Mesendoderm (in vitro differentiated cells): ENCODE measurements around the gene SRMS.

Source experiments
- DNase-seq: peaks from one replicate; pipeline ENCODE4 v3.0.0; 2013
- H2AK5ac ChIP-seq: 2 replicates; pipeline ENCODE4 v1.6.1; 2013; ENCODE audit warnings: low read length, inconsistent platforms
- H2BK120ac ChIP-seq: 2 replicates; pipeline ENCODE4 v1.6.1; 2013; ENCODE audit warnings: low read depth, mild to moderate bottlenecking, low read length, moderate library complexity, mixed read lengths
- H2BK15ac ChIP-seq: replicated peaks from 2 replicates; pipeline ENCODE4 v1.6.1; 2013; ENCODE audit warnings: low read depth, mild to moderate bottlenecking, moderate library complexity
- H2BK5ac ChIP-seq: 2 replicates; pipeline ENCODE4 v1.6.1; 2013; ENCODE audit warnings: low read length, inconsistent platforms
- H3K18ac ChIP-seq: 2 replicates; pipeline ENCODE4 v1.6.1; 2013; ENCODE audit warnings: mild to moderate bottlenecking, low read length, mixed read lengths
- H3K23ac ChIP-seq: one replicate; pipeline ENCODE4 v1.6.1; 2013; ENCODE audit warnings: low read length
- H3K27ac ChIP-seq: 2 replicates; pipeline ENCODE4 v1.5.1; 2013; ENCODE audit warnings: low read depth, mild to moderate bottlenecking, inconsistent platforms, low read length, moderate library complexity
- H3K27me3 ChIP-seq: 2 replicates; pipeline ENCODE4 v1.6.1; 2013; ENCODE audit warnings: low read length, control low read depth, mild to moderate bottlenecking, inconsistent platforms; ENCODE audit not compliant: insufficient read depth, poor library complexity
- H3K36me3 ChIP-seq: 2 replicates; pipeline ENCODE4 v1.6.1; 2013; ENCODE audit warnings: low read length, inconsistent platforms; ENCODE audit not compliant: control insufficient read depth, insufficient read depth
- H3K4ac ChIP-seq: one replicate; pipeline ENCODE4 v1.6.1; 2013; ENCODE audit warnings: low read depth, mild to moderate bottlenecking, low read length, moderate library complexity
- H3K4me1 ChIP-seq: 2 replicates; pipeline ENCODE4 v1.6.1; 2013; ENCODE audit warnings: low read depth, low read length, inconsistent platforms; ENCODE audit not compliant: control insufficient read depth
- H3K4me2 ChIP-seq: 2 replicates; pipeline ENCODE4 v1.6.1; 2013; ENCODE audit warnings: low read length
- H3K4me3 ChIP-seq: 2 replicates; pipeline ENCODE4 v1.5.1; 2013; ENCODE audit warnings: mild to moderate bottlenecking, low read length
- H3K56ac ChIP-seq: one replicate; pipeline ENCODE4 v1.6.1; 2013; ENCODE audit warnings: low read length
- H3K79me1 ChIP-seq: 2 replicates; pipeline ENCODE4 v1.6.1; 2013; ENCODE audit warnings: low read length, inconsistent platforms
- H3K79me2 ChIP-seq: 2 replicates; pipeline ENCODE4 v1.6.1; 2013; ENCODE audit warnings: mild to moderate bottlenecking, low read length; ENCODE audit not compliant: control insufficient read depth, insufficient read depth
- H3K9ac ChIP-seq: 2 replicates; pipeline ENCODE4 v1.6.1; 2013; ENCODE audit warnings: low read length, inconsistent platforms
- H4K5ac ChIP-seq: one replicate; pipeline ENCODE4 v1.6.1; 2013; ENCODE audit warnings: low read length
- H4K8ac ChIP-seq: one replicate; pipeline ENCODE4 v1.6.1; 2013; ENCODE audit warnings: low read depth, mild to moderate bottlenecking, control low read depth, low read length, moderate library complexity
- WGBS: extraction: QIAGEN DNeasy Blood & Tissue Kit; methylation state at CpG from one replicate; pipeline ENCODE4 v1.1.7; 2013; ENCODE audit warnings: low lambda C conversion rate, missing lambda C conversion rate; ENCODE audit not compliant: insufficient coverage; ENCODE audit errors: extremely low coverage; 5-methylcytosine and 5-hydroxymethylcytosine counted together

SRMS gene

DNA sequence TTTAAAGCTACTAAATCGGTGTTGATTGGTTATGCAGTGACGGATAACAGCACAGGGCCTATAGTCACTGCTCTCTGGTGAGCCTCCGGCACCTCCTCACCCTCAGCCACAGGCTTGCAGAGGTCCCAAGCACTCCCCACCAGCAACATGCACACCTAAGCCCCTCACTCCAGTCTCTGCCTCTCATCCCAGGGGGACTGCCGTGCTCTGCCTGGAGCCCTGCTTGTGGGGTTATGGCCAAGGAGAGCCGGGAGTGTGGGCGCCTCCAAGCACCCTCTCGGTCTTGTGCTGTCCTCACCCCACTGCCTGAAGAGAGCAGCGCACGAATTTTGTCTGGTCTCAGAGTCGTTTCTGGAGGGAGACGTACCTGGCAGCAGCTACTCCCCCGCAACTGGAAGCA, 41.8 kb downstream of the SRMS start:
- Histone ChIP-seq H2BK120ac (no peak overlapping the region), H3K79me1 (no peaks in the 10 kb centered on the region), H3K79me2 (no peaks in the 10 kb centered on the region), H4K8ac (no peak overlapping the region), H3K4me1 (no peaks in the 10 kb centered on the region), H3K56ac (no peak overlapping the region), H2AK5ac (no peak overlapping the region), H3K4me3 (no peak overlapping the region), H3K27me3 (no peaks in the 10 kb centered on the region), H3K36me3 (no peaks in the 10 kb centered on the region), H3K4ac (no peak overlapping the region), H2BK5ac (no peak overlapping the region), H3K9ac (no peak overlapping the region), H4K5ac (no peak overlapping the region), H3K18ac (no peak overlapping the region), H3K27ac (no peak overlapping the region), H3K4me2 (no peak overlapping the region), H3K23ac (no peak overlapping the region), H2BK15ac (no peak overlapping the region)
- DNase-seq, result no peak
- WGBS, result no CpG with 5 or more reads among the region's 12 CpGs

DNA sequence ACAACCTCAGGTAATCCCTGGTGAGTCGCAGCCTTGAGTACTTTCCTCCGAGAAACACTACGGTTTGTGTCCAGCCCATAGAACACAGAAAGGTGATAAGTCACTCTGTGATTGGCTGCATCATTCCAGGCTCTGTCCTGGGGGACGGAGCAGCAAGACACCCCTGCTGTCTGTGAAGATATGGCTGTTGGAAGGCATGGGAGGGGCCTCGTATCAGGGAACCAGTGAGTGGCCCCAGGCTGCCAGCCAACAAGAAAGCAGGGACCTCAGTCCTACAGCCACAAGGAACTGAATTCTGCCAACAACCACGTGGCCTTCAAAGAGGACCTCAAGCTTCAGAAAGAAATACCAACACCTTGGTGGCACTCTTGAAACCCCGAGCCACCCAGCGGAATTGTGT, 42.3 kb downstream of the SRMS start:
- Histone ChIP-seq H3K79me1 (no peaks in the 10 kb centered on the region), H3K4me2 (no peak overlapping the region), H4K8ac (no peak overlapping the region), H3K18ac (no peak overlapping the region), H2BK15ac (no peak overlapping the region), H4K5ac (no peak overlapping the region), H3K36me3 (no peaks in the 10 kb centered on the region), H2AK5ac (no peak overlapping the region), H3K4me3 (no peak overlapping the region), H3K27ac (no peak overlapping the region), H3K79me2 (no peaks in the 10 kb centered on the region), H3K4ac (no peak overlapping the region), H2BK5ac (no peak overlapping the region), H2BK120ac (no peak overlapping the region), H3K4me1 (no peaks in the 10 kb centered on the region), H3K9ac (no peak overlapping the region), H3K27me3 (no peaks in the 10 kb centered on the region), H3K23ac (no peak overlapping the region), H3K56ac (no peak overlapping the region)
- DNase-seq, result no peak
- no CpG with 5 or more reads among the region's 8 CpGs for WGBS

DNA sequence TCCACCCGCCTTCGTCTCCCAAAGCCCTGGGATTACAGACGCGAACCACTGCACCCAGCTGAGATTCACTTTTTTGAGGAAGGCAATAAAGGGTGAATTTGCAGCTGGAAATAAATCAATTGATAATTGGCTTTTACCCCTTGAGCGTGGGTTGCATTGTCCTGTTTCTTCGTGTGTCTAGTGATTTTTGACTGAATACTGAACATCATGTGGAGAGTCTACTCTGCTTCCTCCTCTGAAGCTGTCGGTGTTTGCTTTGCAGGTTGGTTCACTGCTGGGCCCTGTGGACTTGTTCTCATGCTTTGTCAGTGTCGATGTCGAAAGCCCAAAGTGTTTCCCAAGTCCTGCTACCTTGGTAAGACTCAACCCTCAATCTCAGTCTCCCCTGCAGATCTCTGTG, 42.9 kb downstream of the SRMS start:
- Histone ChIP-seq H2BK120ac (no peak overlapping the region), H3K23ac (no peak overlapping the region), H3K56ac (no peak overlapping the region), H3K4me3 (no peak overlapping the region), H3K27me3 (no peaks in the 10 kb centered on the region), H3K4me2 (no peak overlapping the region), H3K9ac (no peak overlapping the region), H3K4me1 (no peaks in the 10 kb centered on the region), H2AK5ac (no peak overlapping the region), H4K8ac (no peak overlapping the region), H2BK15ac (no peak overlapping the region), H3K36me3 (no peaks in the 10 kb centered on the region), H3K27ac (no peak overlapping the region), H4K5ac (no peak overlapping the region), H3K79me1 (no peaks in the 10 kb centered on the region), H3K79me2 (no peaks in the 10 kb centered on the region), H3K4ac (no peak overlapping the region), H3K18ac (no peak overlapping the region), H2BK5ac (no peak overlapping the region)
- WGBS, result no CpG with 5 or more reads among the region's 9 CpGs
- no peak for DNase-seq

DNA sequence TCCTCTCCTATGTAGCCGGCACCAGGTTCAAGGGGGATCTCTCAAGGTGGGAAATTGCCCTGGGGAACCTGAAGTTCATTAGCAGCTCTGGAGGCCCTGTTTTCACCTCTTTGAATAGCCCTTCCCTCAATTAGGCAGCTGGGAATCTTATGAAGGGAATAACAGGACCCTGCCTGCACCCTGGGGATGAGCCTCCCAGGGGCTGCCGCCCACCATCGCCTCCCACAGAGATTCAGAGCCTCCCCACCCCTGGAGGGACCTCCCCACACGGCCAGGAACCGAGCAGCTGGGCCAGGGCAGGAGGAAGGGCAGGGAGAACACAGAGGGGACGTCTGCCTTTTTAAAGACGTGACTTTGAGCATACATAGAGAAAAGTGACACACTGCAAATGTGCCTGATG, 44.0 kb downstream of the SRMS start:
- Histone ChIP-seq H3K23ac (no peak overlapping the region), H2BK120ac (no peak overlapping the region), H3K4me3 (no peak overlapping the region), H2BK5ac (no peak overlapping the region), H3K27ac (no peak overlapping the region), H2AK5ac (no peak overlapping the region), H3K27me3 (no peaks in the 10 kb centered on the region), H3K9ac (no peak overlapping the region), H3K36me3 (no peaks in the 10 kb centered on the region), H3K56ac (no peak overlapping the region), H4K8ac (no peak overlapping the region), H3K18ac (no peak overlapping the region), H3K4me1 (no peaks in the 10 kb centered on the region), H3K79me2 (no peaks in the 10 kb centered on the region), H3K4me2 (no peak overlapping the region), H4K5ac (no peak overlapping the region), H3K79me1 (no peaks in the 10 kb centered on the region), H3K4ac (no peak overlapping the region), H2BK15ac (no peak overlapping the region)
- no CpG with 5 or more reads among the region's 7 CpGs for WGBS
- no peak for DNase-seq

DNA sequence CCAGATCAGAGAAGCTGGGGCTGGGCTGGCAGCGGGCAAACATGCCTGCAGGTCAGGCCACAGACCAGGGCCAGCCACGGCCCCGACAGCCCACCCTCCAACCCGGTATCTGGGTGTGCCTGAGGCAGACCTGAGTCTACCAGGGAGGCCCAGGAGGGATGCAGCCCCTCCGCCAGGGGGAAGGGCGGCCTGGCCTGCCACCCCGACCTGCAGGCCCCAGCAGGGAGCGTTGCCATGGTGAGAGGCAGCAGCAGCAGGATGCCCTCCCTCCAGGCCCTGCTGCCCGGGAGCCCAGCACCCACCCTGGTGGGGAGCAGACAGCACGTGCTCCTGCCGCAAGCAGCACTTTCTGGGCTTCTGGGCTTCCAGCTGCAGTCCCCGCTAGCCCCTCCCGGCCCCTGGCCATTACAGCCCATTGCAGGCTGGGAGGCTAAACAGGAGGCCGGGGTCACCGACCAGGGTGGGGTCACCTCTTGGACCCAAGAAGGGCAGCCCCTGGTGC, 44.8 kb downstream of the SRMS start:
- peaks cover 2% of the 10 kb centered on the region for H3K27me3 ChIP-seq

More for the DNA sequence above, 44.8 kb downstream of the SRMS start:
- H3K36me3 ChIP-seq, result no peaks in the 10 kb centered on the region
- H3K79me1 ChIP-seq, result no peaks in the 10 kb centered on the region
- H3K4me2 ChIP-seq, result no peak overlapping the region
- no peak overlapping the region for H4K8ac ChIP-seq
- no peak overlapping the region for H2BK120ac ChIP-seq
- no peaks in the 10 kb centered on the region for H3K4me1 ChIP-seq
- no peak overlapping the region for H3K4ac ChIP-seq
- no peak overlapping the region for H2BK5ac ChIP-seq
- H2BK15ac ChIP-seq, result no peak overlapping the region
- no peak overlapping the region for H3K56ac ChIP-seq
- no peak overlapping the region for H4K5ac ChIP-seq
- H3K23ac ChIP-seq, result no peak overlapping the region
- no peak overlapping the region for H3K18ac ChIP-seq
- H3K79me2 ChIP-seq, result no peaks in the 10 kb centered on the region
- no peak overlapping the region for H2AK5ac ChIP-seq
- H3K27ac ChIP-seq, result no peak overlapping the region
- H3K9ac ChIP-seq, result no peak overlapping the region
- H3K4me3 ChIP-seq, result no peak overlapping the region
- no peak for DNase-seq
- WGBS, result no CpG with 5 or more reads among the region's 15 CpGs
